Eye (tissue), 1 donor: ENCODE measurements around the gene HOXC9.

Experiments
- DNase-seq: peaks from one replicate; pipeline ENCODE4 v3.0.0-alpha.2; 2015

The HOXC9 gene

GRCh38 chr12:53989227-53990113 is 10.5 kb upstream of the HOXC9 start:
- no peak for DNase-seq

GRCh38 chr12:53990311-53991076 is 9.5 kb upstream of the HOXC9 start:
- no peak for DNase-seq

DNA sequence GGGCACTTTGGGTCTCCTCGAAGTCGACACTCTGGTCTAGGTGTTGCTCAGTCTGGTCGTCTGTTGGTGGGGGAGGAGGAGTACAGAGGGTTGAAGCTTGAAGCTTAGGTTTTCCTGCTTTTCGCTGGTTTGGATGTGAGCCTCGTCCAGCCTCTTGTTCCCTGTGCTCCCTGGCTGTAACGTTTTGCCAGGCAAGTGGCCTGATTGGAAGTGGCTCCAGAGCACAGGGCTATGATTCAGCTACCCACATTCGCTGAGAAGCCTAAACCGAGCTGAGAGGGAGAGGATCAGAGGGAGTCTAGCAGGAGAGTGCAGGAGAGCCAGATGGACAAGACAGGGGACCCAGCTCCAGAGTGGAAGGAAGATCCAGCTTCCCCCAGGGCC is 8.9 kb upstream of the HOXC9 start:
- no peak for DNase-seq

DNA sequence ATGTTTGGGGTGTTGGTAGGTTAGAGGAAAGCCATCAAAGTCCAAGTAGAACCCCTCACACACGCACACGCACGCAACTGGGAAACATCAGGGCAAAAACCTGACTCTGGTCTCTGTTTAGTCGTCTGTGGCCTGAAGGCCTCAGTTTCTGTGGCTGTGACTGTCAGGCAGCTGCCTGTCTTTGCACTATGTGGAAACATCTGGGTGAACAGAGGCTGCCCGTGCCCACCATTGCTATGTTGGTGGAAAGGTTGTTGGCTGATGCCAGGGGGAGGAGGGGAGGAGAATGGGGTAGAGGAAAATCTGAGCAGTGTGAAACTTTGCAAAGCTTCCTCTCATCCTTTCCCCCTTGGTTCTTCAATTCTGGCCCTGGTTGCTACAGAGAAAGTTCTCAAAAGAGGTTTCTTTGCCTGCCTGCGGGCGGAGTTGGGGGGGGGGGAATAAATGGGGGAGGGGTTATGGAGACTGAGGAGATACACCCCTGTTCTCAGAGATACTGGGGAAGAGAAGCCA is 7.5 kb upstream of the HOXC9 start:
- DNase-seq: no peak

DNA sequence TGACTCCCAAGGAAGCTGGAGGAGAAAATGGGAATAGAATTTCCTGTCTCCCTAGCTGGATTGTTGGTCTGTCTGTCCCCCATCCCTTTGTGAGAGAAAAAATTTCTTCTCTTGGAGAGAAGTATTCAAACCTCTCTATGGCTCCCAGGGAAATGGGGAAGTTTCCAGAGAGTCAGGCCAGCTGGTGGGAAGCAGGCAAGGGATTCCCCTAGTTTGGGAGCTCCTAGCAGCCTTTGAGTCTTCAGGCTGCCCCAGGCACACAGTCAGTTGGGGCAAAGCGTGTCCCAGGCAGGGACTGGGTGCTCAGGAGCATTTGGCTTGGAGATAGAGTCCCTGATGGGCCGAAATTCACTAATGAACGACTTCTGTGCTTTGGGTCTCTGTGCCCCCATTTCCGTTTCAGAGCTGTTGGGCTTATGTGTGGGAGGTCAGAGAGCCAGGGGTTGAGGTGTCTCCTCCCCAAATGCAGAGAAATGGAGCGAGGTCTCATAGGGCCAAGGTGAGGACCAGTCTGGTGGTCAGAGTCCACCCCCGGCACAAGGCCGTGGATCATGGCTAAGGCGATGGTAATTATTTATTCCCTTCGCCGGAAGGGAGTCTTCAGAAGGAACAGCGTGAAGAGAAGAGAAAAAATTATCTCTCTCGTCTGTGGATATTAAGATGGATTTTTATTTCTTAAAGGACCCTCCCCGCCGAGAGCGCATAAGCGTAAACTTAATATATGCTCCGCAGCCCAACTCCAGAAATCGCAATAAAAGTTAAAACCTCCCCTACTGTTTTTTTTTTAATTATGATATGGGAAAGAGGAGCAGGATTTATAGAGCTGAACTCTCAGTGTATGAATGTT is 6.6 kb upstream of the HOXC9 start:
- no peak for DNase-seq

DNA sequence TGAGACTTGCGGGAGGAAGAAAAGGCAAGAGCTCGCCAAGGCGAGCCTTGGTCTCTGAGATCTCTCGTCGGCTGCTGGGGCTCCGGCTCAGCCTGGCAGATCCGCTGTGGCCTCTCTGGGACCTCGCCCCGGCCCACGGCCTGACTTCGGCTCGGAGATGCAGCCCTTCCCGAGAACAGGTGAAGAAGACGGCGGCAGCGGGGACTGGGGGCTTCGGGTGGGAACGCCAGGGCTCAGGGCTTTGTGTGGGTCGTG is 6.0 kb upstream of the HOXC9 start:
- DNase-seq: no peak

- no peak for DNase-seq
Observed at GRCh38 chr12:53994264-53995001, 5.5 kb upstream of the HOXC9 start.

DNA sequence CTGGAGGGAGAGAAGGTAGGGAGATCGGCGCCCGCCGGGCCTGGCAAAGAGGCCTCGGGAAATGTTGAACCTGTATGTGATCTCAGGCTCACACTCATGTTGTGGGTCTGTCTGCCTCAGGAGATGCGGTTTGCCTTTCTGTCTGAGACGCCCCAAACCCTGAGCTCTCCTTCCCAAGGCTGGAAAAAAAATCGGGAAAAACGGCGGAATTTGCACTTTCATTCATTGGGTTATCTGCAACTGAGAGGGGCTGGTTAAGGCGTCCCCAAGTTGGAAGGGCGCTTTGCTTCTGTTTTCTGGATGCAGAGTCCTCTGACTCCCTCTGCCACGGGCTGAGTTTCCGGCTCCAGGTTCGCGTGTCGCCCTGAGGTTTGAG is 5.0 kb upstream of the HOXC9 start:
- no peak for DNase-seq

GRCh38 chr12:53995378-53996239 is 4.4 kb upstream of the HOXC9 start:
- no peak for DNase-seq

DNA sequence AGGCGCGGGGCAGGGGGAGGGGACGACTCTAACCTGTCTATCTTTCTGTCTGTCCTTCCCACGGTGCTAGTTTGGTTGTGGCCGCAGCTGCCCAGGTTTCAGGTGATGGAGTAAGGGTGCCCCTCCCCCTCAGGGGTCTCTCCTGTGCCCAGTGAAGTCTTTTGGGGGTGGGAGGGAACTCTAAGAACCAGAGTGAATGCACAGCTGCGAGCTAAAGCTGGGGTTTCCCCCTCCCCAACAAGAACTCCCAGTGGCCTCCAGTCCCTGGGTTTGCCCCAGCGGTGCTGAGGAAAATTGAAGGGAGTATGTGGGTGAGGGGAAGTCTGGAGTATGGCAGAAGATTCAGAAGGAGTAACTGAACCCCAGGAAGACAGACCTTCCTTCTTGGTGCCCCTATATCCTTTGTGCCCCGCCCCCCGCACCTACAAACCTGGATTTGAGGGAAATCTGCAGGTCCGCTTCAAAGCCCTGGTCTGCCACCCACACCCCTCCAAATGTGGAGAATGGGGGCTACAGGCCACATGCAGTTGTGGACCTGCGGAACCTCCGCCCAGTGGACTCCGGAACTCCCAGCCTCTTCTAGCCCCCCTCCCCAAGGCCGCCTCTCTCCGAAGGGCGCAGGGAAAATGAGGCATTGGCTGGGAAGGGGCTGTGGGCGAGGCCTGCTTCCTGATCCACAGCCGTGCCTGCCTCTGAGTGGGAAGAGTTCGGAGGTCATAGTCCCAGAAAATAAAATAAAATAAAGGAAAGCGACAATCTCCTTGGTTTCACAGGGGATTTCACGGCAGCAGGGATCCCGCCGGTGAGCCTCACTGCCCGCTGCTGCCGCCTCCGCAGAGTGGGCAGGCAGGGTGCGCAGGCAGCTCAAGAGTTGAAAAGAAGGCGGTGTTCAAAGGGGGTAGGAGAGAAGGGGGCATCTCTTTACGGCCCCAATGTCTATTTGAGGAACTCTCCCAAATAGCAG is 3.4 kb upstream of the HOXC9 start:
- DNase-seq: no peak

DNA sequence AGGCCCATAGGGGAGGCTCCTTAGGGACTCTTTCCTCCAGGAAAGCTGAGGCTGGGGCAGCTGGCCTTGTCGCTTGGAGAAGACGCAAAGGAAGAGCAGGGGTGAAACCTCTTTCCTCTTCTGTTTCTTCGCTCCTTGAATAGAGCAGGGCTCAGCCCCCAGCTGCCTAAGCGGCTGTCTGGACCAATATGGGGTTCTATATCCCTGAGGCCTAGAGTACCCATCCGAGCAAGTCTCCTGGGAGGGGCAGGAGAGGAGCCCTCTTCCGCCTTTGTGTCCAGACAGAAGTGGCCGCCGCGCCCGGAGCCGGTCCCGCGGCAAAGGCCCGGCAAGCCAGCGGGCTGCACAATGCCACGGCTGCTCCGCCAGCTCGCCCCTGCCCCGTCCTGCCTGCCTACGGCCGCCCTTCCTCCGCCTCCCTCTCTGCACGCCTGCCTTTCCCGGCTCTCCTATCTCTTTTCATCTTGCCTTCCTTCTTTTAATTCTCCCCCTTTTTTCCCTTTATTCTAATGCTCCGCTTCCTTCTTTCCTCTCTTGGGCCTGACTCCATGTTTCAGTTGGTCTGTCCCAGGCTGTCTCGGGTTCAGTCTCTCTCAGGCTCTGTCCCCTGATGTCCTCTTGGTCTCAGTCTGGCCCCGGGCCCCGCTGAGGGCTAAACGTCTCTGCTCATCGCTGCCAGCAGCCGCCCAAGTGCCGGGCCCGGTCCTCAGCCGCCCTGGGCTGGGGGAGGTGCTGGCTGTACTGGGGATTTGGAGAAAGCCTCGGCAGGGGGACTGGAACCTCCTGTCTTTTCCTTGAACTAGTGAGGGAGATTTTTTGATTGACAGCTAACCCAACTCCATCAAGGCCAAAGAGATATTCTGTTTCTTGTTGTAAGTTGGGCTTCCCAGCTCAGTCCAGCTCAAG is 2.5 kb upstream of the HOXC9 start:
- DNase-seq: no peak

DNA sequence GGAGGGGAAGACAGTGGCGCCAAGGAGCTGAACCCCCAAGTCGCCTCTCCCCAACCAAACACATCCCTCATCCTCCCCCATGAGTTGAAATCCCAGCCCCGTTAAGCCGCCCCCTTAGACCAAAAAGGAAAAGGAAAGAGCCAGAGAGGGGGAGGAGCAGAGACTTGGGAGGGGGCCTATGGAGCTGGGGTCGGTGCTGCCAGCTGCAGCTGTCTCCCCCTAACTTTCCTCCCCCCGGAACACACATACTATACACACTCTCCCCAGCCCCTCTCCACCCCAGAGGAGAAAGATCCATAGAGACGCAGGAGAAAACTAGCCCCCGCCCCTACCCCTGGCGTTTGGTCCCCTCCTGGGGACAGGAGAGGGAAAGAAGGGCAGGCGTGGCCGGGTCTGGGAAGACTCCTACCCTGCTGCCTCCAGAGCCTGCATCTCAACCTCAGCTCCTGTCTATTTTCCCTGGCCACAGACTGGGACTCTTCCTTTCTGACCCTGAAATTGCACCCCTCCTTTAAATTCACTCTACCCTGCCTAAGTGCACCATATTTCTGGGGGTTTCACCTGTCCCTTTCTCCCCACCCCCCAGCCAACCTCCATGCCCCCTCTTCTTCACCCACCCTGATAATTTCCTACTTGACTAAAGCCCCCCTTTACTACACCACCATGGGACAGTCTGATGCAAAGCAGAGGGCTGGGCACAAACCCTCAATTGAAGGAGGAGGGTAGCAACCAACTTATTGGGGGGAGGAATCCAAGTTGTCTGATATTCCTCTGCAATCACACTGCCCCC is 1.7 kb upstream of the HOXC9 start:
- DNase-seq: no peak

DNA sequence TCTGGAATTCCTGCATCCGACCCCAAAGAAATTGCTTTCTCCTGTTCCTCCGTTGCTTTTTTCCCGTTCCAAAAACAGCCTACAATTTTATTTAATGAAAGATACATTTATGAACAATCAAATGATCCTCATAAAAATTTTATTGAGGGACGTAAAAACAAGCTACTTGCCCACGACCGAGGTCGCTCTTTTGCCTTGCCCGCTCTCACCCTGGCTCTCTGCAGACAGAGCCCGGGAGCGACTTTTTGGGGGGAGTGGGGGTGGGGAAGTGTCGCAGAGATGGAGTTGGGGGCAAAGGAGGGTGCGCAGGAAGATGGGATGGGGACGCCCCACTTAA is 1.1 kb upstream of the HOXC9 start:
- DNase-seq: no peak

DNA sequence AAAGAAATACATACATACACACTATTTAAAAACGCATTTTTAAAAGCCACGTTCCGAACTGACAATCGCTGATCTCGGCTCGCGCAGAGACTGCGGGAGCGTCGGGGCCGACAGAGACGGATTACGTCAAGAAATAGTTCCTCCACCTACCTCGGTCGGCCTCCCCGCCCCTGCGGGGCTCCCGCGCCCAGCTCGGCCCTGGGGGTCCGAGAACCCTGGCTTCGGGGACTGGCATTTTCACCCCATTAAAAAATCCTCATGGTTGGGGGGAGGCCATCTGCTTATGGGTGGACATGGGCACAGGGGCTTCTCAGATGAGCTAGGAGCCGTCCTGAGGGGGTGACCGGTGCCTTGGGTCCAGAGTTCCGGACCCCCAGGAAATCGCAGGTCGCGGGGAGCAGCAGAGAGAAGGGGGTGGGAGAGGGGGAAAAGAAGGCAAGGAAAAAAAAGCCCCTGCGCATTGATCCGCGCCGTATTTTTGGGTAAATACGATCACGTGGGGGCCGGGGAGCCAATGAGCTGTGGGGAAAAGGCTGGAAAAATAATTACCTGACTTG is 324 bp upstream of the HOXC9 start:
- no peak for DNase-seq

- DNase-seq: no peak
Observed at GRCh38 chr12:54001283-54002187, 1.6 kb downstream of the HOXC9 start.

DNA sequence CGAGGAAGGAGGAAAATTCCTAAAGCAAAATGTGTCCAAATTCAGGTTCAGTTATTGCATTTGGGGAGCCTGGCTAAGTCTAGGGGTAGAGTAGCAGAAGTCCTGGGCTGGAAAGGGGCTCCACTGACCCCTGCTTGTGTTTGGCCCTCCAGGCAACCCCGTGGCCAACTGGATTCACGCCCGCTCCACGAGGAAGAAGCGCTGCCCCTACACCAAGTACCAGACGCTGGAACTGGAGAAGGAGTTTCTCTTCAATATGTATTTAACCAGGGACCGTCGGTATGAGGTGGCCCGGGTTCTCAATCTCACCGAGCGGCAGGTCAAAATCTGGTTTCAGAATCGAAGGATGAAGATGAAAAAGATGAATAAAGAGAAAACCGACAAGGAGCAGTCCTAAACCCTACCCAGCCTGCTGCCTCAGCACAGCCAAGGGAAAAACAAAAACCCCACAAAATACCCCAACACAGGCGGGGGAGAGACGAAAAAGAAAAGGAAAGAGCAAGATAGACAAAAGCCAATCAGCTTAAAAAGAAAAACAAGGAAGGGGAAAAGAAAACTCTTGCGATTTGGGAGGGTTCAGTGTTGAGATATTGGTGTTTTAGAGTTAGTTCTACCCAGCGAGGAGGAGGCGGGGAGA is 2.4 kb downstream of the HOXC9 start:
- no peak for DNase-seq

- no peak for DNase-seq
Observed at GRCh38 chr12:54002915-54003389, 3.0 kb downstream of the HOXC9 start.
